ENCODE measurements around the gene ZBTB46. TPM values are rescaled to one million over a fixed set of nuclear protein-coding genes. Genes with fewer than 3 reads are reported as not detected.

Gene ZBTB46
- total and polyA plus RNA-seq, 9 donors, result 4.1 to 55.1 (median 34.7) TPM

DNA sequence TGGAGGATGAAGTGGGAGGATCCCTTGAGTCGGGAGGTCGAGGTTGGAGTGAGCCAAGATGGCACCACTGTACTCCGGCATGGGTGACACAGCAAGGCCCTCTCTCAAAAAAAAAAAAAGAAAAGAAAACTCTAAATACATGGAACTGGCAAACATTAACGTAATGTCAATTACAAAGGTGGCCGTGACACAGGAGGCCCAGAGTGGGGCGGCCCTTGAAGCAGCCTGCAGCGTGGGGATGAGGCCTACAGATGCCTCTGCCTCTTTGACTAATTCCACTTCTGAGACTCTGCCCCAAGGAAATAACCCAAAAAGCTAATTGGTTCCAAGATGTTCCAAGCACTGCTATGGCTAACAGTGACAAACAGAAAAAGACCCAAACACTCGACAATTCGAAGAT is 21.2 kb downstream of the ZBTB46 start:
- Histone ChIP-seq H3K27ac (no peak overlapping the region), H3K4me1 (ENCODE audit: insufficient read depth) (peaks cover 12% of the 10 kb centered on the region), H3K27me3 (no peaks in the 10 kb centered on the region), H3K4me3 (no peak overlapping the region), H3K9me3 (no peaks in the 10 kb centered on the region), H3K36me3 (no peaks in the 10 kb centered on the region)
- intact Hi-C loops (cut with DNase I), result no loop called here
- WGBS, 3 donors, result 83 to 89% (median 85%) methylated on average over 9 of the region's 9 CpGs
- no peak for TF ChIP-seq CTCF (IDR thresholded peaks at IDR 0.05)
- TF ChIP-seq EP300 (IDR thresholded peaks at IDR 0.05), result no peak
- no peak for TF ChIP-seq POLR2A (IDR thresholded peaks at IDR 0.05)
- no peak for DNase-seq

DNA sequence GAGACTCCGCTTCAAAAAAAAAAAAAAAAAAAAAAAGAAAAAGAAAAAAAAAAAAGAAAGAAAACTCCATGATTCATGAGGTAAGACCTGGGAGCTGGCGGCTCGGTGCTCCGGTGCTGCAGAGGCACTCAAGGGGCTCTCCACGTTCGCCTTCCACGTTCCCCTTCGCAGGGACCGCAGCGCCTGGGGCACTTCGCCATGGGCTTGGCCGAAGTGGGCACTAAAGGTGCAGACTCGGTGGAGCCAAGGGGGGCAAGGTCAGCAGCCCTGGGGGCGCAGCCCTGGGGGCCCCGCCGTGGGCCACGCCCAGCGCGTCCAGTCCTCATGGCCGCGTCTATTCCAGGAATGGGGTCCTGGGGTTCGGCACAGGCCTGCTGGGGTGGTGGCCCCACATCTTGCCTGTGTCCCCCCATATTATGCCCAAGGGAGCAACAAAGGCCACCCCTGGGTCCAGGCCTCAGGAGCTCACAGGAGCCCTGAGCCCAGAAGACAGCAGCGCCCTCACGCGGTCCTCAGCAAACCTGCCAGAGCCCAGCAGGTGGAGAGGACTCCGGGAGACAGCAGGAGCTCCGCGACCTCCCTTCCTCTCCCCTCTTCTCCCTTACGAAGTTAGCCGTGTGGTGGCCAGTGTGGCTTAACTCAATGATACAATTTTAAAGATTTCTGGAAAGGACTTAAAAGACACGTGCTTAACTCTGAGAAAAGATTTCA is 21.9 kb downstream of the ZBTB46 start:
- Histone ChIP-seq H3K4me1 (ENCODE audit: insufficient read depth) (peaks cover 12% of the 10 kb centered on the region), H3K9me3 (no peaks in the 10 kb centered on the region), H3K4me3 (no peak overlapping the region), H3K27ac (no peak overlapping the region), H3K36me3 (no peaks in the 10 kb centered on the region), H3K27me3 (no peaks in the 10 kb centered on the region)
- intact Hi-C loops (cut with DNase I), result no loop called here
- WGBS, 3 donors, result 88 to 91% (median 88%) methylated on average over 30 to 31 of the region's 31 CpGs
- no peak for DNase-seq
- no peak for TF ChIP-seq EP300 (IDR thresholded peaks at IDR 0.05)
- no peak for TF ChIP-seq CTCF (IDR thresholded peaks at IDR 0.05)
- no peak for TF ChIP-seq POLR2A (IDR thresholded peaks at IDR 0.05)

DNA sequence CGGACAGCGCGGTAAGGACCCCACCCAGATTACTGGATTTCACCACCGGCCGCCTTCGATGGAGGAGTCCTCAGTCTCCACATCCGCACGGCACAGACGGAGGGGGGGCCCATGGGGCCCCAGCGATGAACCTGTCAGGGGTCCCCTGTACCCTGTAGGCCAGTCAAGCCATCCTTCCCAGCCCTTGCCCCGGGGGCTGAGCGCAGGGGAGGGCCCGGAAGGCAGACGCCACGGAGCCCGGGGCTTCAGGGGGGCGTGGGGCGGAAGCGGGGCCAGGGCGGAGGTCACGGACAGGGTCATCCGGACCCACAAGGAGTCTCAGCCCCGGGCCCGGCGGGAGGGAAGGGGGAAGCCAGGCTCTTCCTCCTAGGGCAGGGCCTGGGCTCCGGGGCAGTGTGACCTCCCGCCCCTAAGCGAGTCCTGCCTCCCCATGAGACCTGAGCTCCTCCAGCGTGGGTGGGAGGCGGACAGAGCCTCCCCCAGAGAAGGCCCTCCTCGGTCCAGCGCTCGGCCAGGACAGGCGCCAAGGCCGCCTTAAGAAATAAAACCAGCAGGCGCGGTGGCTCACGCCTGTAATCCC is 22.8 kb downstream of the ZBTB46 start:
- Histone ChIP-seq H3K4me1 (ENCODE audit: insufficient read depth) (peaks cover 12% of the 10 kb centered on the region), H3K4me3 (no peak overlapping the region), H3K27me3 (no peaks in the 10 kb centered on the region), H3K27ac (no peak overlapping the region), H3K9me3 (no peaks in the 10 kb centered on the region), H3K36me3 (no peaks in the 10 kb centered on the region)
- intact Hi-C loops (cut with DNase I), result no loop called here
- DNase-seq, result no peak
- TF ChIP-seq CTCF (IDR thresholded peaks at IDR 0.05) (no peak), EP300 (IDR thresholded peaks at IDR 0.05) (no peak), POLR2A (IDR thresholded peaks at IDR 0.05) (no peak)
- WGBS, 3 donors, result 78 to 87% (median 82%) methylated on average over 36 to 38 of the region's 38 CpGs

DNA sequence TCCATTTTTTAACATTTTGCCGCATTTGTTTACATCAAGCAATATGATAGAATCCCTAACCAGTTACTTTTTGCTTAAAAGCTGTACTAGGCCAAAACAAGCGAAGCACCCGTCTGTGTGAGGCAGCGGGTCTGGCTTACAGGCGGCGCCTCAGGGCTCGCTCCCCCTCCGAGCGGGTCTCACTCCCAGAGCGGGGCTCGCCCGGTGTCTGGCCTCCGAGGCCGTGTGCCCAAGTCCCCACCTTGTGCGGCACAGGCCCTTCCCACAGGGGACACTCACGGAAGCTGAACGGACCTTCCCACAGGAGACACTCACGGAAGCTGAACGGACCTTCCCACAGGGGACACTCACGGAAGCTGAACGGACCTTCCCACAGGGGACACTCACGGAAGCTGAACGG is 23.4 kb downstream of the ZBTB46 start:
- DNase-seq, result no peak
- TF ChIP-seq CTCF (IDR thresholded peaks at IDR 0.05) (no peak), POLR2A (IDR thresholded peaks at IDR 0.05) (no peak), EP300 (IDR thresholded peaks at IDR 0.05) (no peak)
- intact Hi-C loops (cut with DNase I), result no loop called here
- Histone ChIP-seq H3K27me3 (no peaks in the 10 kb centered on the region), H3K4me1 (ENCODE audit: insufficient read depth) (peaks cover 12% of the 10 kb centered on the region), H3K4me3 (no peak overlapping the region), H3K27ac (no peak overlapping the region), H3K9me3 (no peaks in the 10 kb centered on the region), H3K36me3 (no peaks in the 10 kb centered on the region)
- WGBS, 3 donors, result 96 to 97% (median 97%) methylated on average over 23 of the region's 23 CpGs
